ENCODE data around the gene CASQ1.

CASQ1 gene

DNA sequence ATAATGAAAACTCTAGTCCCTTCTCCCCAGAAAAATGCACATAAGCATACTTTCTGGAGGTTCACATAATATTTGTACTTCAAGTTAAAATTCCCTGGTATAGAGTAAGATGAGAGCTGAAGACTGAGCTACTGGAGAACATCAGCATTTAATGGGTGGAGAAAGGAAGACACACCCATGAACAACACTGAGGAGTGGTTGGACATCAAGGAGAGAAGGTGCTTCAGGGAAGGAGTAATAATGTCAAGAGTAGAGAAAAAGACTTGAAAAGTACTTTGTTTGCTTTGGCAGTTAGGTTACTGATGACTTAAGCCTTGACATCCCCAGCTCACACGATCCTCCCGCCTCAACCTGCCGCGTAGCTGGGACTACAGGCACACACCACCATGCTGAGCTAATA lies 36.7 kb downstream of the CASQ1 start:
- DNase-seq = no peak

DNA sequence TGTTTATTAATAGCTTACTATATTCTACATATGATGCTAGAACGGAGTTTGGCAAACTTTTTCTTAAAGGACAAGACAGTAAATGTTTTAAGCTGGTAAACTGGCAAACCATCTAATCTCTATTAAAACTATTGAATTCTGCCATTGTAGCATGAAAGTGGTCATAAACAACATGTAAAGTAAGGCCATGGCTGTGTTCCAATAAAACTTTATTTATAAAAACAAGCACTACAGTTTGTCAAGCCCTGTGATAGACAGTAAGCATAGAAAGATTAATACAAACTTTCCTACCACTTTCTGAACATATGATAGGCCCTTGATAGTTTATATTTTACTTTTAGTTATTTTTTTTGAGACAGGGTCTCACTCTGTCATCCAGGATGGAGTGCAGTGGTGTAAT lies 37.2 kb downstream of the CASQ1 start:
- DNase-seq = no peak

DNA sequence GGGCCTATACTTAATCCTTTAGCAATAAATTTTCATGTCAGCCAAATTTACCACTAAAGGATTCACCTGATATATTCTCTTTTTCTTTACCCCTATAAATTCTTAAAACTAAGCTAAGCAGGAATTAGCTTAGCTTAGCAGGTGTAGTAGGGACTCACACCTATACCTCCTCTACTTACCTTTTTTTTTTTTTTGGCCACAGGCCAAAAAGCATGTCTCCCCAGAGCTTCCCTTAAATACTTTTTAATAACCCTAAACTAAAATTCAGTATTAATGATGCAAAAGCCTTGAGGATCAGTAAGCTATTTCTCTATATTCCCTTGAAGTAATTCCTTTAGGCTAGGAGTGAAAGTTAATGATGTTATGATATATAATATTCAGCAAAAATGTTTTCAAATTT lies 38.1 kb downstream of the CASQ1 start:
- no peak for DNase-seq

DNA sequence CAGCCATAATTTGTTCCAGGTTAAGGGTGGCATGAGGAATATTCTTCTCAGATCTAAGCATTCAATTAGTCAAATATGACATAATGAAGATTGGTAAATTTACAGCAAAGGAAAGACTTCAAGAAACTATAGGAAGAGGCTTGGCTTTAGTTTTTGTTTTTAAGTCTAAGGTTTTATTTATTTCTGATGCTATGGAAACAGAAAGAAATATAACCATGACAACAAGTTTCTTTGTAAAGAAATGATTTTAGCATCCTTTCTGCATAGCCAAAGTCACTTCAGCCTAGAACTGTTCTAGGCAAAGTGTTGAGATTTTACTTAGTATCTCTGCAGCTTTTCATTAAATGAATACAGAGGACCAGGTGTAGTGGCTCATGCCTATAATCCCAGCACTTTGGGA lies 42.5 kb downstream of the CASQ1 start:
- DNase-seq = no peak

DNA sequence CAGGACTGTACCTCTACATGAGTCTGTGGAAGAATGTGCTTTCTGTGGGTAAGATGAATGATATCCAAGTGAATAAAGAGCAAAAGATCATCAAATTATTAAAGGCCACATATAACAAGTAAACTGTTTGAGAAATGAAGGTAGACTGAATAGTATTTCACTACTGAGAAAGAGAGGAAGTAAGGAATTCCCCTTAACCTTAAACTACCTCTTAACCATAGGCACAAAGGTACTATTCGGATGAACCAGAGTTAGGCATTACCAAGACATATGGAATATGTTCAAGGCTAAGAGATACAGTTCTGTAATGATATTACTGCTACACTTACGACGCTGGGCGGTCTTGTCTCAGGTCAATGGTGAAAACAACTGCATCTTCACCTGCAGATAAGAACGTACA lies 46.4 kb downstream of the CASQ1 start:
- DNase-seq = no peak

DNA sequence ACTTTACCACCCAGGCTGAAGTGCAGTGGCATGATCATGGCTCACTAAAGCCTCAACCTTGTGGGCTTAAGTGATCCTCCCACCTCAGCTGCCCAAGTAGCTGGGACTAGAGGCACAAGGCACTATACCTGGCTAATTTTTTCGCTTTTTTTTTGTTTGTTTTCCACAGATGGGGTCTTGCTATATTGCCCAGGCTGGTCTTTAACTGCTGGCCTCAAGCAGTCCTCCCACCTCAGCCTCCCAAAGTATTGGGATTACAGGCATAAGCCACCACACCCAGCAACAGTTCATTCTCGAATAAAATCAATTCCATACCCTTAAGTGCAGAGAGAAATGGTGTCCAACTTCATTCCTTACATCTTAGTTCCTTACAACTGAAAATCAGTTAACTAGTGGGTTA lies 47.2 kb downstream of the CASQ1 start:
- no peak for DNase-seq

DNA sequence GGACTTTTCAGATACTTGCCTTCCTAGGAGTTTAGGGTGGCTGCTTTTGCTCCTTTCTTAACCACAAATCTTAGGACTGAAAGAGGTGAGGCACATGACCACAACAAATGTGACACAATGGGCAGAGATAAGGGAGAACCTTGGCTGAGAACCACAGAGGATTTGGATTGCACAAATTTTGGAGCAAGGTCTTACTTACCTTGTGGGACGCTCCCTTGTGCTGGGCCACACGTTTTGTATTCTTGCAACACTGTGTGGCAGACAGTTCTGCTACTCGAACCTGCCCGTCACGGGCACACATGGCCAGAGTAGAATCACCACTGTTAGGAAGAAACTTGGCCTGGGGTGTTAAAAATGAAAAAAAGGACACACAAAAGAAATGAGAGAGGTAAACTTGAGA lies 48.0 kb downstream of the CASQ1 start:
- no peak for DNase-seq

DNA sequence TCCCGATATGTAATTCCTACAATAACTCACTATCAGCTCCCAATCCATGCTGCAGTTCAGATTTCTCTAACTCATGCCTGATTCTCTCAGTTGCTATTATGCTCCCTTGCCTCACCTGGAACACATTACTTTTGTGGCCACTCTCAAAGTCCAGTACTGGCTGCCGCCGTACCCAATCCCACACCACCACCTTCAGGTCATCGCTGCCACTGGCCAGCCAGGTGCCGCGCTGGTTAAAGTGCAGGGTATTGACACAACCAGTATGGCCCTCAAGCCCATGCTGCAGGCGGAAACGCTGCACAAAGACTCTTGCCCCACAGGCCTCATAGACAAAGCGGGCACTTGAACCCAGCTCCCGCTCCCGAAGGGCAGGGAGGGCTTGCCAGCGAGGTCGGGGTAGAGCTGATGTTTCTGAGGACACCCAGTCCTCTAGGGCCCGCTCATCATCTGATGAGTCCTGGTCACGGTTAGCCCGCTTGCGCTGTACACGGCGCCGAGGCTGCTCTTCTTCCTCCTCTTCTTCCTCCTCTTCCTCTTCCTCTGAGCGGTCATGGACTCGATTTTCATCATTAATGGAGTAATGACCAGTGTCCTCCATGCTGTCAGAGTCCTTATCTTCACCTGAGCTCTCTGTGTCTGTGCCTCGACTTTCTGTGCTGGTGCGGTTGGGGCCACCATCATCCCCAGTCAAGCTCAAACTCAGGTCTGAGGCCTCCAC lies 49.4 kb downstream of the CASQ1 start:
- DNase-seq = no peak

DNA sequence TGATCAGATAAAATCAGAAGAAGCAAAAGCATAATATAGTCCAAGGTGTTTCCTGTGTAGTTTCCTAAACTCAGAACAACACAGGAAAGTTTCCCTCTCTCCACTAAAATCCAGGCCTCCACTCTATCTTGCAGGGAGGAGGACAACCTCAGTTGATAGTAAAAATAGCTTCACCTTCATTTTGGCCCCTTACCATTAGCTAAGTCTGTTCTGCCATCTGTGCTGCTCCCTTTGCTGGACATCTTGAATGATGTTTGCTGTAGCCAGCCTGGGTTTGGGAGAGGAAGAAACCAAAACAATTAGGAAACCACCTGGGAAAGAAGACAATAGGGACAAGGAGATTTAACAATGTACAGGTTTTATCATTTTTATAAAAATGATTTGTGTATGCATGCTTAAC lies 53.4 kb downstream of the CASQ1 start:
- DNase-seq = no peak

DNA sequence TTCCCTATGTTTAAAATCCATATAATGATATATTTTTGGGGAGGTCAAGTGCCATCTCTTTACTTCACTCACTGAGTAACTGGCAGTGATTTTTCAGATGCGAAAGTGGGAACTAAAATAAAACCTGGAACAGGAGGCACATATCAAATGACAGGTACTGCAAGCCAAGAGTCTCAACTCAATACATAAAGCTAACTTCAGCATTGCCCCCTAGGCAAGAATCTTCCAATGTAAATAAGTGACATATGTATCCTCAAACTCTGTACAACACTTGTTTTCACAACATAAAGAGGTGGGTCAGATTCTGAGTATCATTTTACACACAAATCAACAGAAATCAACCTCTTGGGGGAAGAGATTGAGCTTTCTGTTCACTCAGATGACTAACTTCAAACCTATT lies 53.8 kb downstream of the CASQ1 start:
- DNase-seq = no peak

DNA sequence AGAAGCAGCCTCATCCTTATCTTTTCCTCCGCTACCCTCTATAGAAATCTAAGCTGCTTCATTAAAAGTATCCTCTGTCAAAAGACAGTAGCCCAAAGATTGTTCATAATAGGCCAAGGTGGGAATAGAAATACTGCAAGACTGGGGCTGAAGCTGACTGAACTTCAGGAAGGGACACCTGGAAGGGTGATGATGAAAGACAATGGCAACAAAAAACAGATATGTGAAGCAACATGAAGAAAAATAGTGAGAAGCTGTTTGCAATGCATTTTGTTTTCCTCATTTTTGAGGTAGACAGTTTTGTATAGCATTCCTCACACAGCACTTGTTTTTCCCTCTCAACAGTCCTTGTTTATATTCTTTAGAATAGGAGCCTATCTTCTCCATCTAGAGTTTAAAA lies 55.1 kb downstream of the CASQ1 start:
- DNase-seq = no peak

DNA sequence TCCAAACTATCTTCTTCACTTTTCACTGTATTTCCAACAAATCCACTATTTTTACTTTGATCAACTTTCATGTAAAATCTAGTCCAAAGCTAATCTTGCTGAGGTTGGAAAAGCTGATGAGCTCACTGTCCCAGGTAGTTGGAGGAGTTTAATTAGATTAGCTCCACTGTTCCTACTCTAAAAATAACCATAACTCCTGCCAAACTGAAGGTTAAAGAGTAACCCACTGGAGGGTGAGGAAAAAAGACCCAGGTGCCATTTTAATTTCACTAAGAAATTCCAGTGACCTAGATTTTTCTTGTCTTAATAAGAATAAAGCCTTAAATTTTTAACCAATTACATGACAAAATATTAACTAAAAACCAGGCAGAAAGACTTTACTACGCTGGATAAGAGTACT lies 56.7 kb downstream of the CASQ1 start:
- no peak for DNase-seq

DNA sequence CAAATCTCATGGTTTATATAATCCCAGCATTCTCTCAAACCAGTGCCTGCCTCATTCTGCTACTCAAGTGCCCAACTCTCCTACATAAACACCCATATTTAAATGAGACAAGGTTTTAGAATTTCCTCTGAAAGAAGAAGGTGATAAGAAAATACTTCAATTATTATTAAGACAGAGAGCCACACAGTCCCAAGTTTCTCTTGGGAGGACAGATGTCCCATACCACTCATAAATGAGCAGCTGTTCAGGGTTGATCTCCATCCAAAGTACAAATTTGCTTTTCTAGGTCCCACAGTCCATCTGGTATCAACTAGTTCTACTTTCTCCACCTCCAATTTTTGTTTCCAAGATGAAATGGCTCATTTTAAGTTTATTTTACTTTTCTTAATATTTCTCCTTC lies 60.6 kb downstream of the CASQ1 start:
- no peak for DNase-seq
